G401 (cell line): ENCODE data around the gene KIF16B. TPM values are rescaled to one million over a fixed set of nuclear protein-coding genes. Genes with fewer than 3 reads are reported as not detected.
"Not testable (repeated sequence)": the region's sequence is repeated elsewhere in the genome, so short reads cannot be mapped to it uniquely, and the experiment has no call there.

Source experiments
- DNase-seq: peaks from one replicate; pipeline ENCODE4 v3.0.0-alpha.2; 2015; ENCODE audit warnings: low spot score
- in situ Hi-C: cut with HindIII; loops from 2 replicates; pipeline ENCODE4 v1.10.0; 2016; ENCODE audit warnings: low sequenced_read_pairs, mixed read lengths
- total RNA-seq: library from RNA; depleted of rRNA; stranded (reverse); fragments of >200 nt; shearing (Covaris generic); gene quantifications from 2 replicates; pipeline ENCODE4 v1.2.3, GENCODE V29; 2014

Gene KIF16B
- total RNA-seq, 1 experiment from 2014 or later: 23.7 TPM

GRCh38 chr20:16596991-16597390 is 23.7 kb upstream of the KIF16B start:
- in situ Hi-C loops: no loop called here
- DNase-seq: no peak

DNA sequence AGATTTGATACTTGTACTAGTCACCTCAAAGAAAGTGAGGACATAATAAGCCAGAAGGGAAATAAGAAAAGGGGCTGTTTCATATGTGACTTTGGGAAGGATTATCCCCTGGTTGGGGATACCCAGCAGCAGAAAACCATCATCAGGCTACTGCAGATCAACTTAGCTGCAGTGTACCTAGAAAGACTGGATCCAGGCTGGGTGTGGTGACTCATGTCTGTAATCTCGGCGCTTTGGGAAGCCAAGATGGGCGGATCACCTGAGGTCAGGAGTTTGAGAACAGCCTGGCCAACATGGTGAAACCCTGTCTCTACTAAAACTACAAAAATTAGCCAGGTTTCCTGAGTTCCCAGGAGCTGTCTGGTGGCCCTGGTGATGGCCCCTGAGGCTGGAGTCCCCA is 23.2 kb upstream of the KIF16B start:
- in situ Hi-C loops, DNase-seq: not testable (repeated sequence)

- no peak for DNase-seq
- in situ Hi-C loops: no loop called here
Observed at GRCh38 chr20:16595376-16595775, 22.1 kb upstream of the KIF16B start.

DNA sequence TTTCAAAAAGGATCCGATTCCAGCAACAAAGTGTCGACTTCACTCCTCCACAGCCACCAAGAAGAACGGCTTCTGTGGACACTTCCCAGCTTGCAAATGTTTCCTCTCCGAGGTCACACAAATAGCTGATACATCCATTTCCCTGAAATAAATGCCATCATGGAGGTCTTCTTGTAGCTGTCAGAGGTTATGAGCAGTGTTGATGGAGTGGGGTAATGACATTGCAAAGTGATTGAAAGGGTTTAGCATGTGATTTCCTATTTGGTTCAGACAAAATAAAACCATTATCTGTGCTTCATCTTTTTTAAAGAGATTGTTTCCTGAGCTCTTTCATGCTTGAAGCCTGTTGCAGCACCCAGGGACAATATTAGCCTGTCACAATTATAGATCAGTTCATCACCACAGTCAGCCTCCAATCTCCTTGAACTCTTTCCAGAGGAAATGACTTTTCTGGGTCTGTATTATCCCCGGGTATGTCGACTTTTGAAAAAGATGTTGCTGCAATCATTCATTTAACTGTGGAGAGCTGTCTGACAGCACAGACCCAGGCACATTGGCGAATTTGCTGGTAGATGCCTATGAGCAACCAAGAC is 16.9 kb upstream of the KIF16B start:
- in situ Hi-C loops: no loop called here
- no peak for DNase-seq

GRCh38 chr20:16589623-16590022 is 16.4 kb upstream of the KIF16B start:
- in situ Hi-C loops: no loop called here
- DNase-seq: no peak

DNA sequence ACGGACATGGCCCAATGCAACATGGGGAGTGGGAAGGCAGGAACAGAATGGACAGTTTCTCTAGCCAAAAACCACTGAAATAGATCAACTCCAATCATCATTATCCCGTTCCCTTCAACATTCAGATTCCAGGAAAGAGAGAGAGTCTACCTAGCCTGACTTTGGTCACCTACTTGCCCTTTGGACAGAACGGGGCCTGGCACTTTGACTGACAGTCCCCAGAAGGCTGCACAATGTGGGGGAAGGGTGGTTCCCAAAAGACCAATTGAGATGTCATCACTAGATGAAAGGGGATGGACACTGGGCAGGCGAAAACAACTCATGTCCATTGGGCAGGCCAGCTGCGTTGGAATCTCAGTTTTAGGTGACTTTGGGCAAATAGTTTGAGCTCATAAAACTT is 15.0 kb upstream of the KIF16B start:
- in situ Hi-C loops: no loop called here

DNA sequence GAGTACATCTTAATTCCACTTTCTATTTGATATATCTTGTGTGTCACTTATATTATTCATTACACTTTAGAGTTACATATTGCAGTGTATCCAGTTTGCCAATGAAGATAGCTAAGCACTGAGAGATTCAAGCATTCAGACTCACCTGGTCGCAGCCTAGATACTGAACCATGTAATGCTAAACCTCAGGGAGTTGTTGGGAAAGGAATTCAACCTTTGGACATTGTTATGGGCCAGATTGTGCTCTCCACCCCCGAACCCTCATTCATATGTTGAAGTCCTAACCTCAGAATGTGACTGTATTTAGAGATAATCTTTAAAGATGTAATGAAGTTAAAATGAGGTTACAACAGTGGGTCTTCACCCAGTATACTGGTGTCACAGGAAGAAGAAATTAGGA is 13.8 kb upstream of the KIF16B start:
- no peak for DNase-seq
- in situ Hi-C loops: no loop called here

More for the DNA sequence above, 15.0 kb upstream of the KIF16B start:
- no peak for DNase-seq

DNA sequence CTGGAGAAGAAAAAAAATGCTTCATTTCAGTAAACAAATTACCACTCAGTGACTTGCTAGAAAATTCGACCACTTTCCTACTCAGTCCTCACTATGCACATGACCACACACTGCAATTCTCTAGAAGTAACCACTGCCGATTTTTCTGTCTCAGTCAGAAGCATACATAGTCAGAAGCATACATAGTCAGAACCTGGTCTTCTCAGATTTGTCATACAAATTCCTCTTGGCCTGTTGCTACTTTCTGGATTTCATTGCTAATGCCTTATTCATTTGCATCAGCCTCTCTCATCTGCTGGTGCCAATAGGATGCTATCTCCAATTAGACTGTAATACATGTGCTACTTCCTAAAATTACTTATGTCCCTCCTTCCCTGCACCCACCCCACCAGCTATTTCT is 10.2 kb upstream of the KIF16B start:
- in situ Hi-C loops: no loop called here
- no peak for DNase-seq

GRCh38 chr20:16581241-16581640 is 8.0 kb upstream of the KIF16B start:
- no peak for DNase-seq
- in situ Hi-C loops: no loop called here

GRCh38 chr20:16580620-16581019 is 7.4 kb upstream of the KIF16B start:
- in situ Hi-C loops: no loop called here
- DNase-seq: no peak

DNA sequence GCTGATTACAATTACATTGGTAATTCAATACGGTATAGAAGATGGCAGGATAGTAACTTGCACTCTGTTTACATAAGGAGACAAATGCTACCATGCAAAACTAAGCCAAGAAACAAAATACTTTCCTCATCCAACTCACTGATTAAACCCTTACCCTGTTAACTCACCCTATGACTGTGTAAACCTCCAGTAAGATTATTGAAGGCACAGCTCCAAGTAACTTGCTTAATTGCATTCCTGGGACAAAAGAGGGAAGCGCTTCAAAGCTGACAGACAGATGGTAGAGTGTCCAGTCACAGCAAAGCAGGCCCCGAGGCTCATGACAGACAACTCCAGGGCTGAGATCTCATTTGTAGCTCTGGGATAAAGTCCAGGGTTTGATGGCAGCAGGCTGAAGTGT is 6.9 kb upstream of the KIF16B start:
- DNase-seq: peak; percentile 15
- in situ Hi-C loops: no loop called here

DNA sequence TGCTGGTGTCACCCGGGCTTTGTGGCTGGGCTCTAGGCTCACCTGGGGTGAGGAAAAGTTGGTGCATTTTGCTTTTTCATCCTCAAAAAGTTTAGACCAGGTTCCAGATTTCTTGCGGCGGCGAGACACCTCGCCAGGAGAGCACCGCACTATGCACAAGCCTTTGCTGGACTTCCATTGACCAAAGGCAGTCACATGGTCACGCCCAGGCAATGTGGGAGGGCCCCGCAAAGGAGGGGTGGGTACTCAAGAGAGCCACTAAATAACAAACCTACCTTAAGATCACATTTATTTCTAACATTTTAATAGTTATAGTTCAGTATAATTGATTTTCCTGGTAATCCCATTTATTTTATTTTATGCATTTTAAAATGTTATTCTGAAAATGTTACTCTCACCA is 3.0 kb upstream of the KIF16B start:
- DNase-seq: no peak
- in situ Hi-C loops: no loop called here

DNA sequence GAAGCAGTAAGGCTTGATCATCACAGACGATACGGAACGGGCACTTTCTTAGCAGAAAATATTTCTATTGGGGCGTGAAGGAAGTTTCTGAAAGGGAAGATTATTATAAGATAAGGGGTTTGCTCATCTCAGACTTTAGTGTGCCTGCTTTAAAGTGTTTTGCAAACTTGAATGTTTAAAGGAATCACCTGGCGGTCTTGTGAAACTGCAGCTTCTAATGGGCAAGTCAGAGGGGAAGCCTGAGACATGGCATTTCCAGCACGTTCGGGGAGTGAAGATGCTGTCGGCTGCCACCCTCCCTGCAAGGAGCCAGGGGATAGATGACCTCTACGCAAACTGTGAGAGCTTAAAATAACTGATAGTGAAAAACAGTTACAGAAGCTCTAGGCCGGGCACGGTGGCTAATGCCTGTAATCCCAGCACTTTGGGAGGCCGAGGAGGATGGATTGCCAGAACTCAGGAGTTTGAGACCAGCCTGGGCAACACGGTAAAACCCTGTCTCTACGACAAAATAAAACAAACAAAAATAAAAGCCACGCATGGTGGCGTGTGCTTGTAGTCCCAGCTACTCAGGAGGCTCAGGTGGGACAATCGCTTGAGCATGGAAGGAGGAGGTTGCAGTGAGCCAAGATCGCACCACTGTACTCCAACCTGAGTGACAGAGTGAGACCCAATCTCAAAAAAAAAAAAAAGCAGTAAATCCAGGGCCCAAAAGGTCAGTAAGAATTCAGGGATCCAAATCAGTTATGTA is 2.3 kb upstream of the KIF16B start:
- peak; percentile 66 for DNase-seq
- in situ Hi-C loops: no loop called here

DNA sequence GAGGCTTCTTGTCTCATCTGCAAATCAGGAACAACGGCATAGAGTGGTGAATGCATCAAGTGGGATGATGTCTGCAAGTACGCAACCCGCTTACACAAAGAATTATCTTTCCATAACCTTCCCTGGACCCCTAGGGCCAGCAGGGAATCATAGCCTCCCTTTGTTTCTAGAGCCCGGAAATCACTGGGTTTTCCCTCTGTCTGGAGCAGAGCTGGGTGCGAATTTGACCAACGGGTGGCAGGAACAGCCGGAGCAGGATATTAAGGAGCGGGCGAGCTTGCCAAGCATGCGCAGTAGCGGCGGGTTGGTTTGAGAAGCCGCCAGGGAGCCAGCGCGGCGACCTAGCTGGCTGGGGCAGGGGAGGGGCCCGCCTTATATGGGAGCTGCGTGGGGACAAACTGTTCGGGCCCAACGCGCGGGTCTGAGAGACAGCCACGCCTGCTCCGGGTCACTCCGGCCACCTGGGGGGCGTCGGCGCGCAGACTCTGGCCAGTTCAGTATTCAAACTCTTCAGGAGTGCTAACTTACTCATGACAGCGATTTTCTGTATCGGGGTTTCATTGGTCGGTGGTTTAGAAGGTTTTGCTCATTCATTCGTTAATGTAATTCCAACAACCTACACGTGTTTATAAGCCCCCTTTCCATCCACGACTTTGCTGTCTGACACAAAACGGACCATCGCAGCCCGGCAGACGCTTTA is 1.6 kb upstream of the KIF16B start:
- DNase-seq: peak; percentile 84
- in situ Hi-C loops: no loop called here

GRCh38 chr20:16571333-16571732 is 1.9 kb downstream of the KIF16B start:
- in situ Hi-C loops: no loop called here
- DNase-seq: peak; percentile 12

DNA sequence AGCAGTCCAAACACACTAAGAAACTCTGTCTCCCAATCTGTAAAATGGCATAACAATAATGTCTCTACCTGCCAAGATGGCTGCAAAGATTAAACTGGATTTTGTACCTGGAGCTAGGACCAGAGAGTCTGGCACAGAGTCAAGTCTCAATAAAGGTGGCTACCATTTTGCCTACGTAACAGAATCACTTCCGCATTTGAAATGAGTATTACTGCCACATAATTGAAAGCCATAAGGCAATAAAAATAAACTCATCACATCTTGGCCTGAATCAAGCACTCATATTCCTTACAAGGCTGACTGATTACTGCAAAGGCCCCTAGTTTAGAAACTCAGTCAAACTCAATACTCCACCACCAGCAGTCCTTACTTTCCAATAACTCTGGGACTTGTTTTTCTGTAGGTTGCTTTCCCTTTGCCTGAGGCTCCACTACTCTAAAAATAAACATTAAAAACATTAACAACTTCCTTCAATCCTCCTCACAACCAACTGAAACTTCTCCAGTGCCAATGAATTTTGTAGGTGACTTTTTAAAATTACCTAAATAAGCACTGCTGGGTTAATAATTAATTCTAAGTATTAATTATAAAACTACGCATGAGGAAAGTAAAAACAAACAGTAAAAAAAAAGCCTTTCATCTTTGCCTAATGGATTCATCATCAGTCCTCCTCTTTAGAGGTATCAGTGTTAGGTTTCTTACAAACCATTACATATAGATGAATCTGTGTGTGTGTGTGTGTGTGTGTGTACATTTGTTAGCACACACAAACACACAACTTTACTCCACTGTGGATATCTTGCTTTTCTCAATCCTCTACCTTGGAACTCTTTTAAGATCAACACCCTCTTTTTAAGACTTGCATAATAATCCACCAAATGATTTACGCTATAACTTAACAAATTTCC is 3.7 kb downstream of the KIF16B start:
- in situ Hi-C loops: no loop called here
- no peak for DNase-seq

- in situ Hi-C loops: no loop called here
- DNase-seq: no peak
Observed at GRCh38 chr20:16566080-16566479, 7.2 kb downstream of the KIF16B start.

GRCh38 chr20:16564079-16564478 is 9.2 kb downstream of the KIF16B start:
- DNase-seq, in situ Hi-C loops: not testable (repeated sequence)

GRCh38 chr20:16563066-16563806 is 10.0 kb downstream of the KIF16B start:
- DNase-seq: no peak
- in situ Hi-C loops: no loop called here
